ENCODE measurements around the gene ZDHHC11.

- no peak for TF ChIP-seq CTCF (IDR thresholded peaks at IDR 0.05; ENCODE audit: insufficient read depth, low read length)
- TF ChIP-seq SPI1 (IDR thresholded peaks at IDR 0.05; ENCODE audit: borderline replicate concordance, low read depth) = no peak
- TF ChIP-seq POLR2AphosphoS5 (IDR thresholded peaks at IDR 0.05; ENCODE audit: low read depth) = no peak
- no peak for TF ChIP-seq REST (IDR thresholded peaks at IDR 0.05; ENCODE audit: insufficient replicate concordance, low read depth)
Observed at GRCh38 chr5:856531-857425, 6.0 kb upstream of the ZDHHC11 start.
